ENCODE measurements around the gene GRK1. TPM values are rescaled to one million over a fixed set of nuclear protein-coding genes. Genes with fewer than 3 reads are reported as not detected.

GRK1 gene
- total and polyA plus RNA-seq, 2 of the 8 experiments (the other 6 are each of a cell fraction or from before 2014, with no cell fraction given): 0.12 TPM; not detected in 1

- H3K18ac ChIP-seq (ENCODE audit: extremely low read depth, low read length): no peak overlapping the region
- peaks cover 0 to 5% of the 10 kb centered on the region in 2 experiments; a peak in 1 of 4 replicates for H3K79me2 ChIP-seq (ENCODE audit: control insufficient read depth in 1 of 2, insufficient read depth in 2 of 2, low read length in 2 of 2)
- H3K4me2 ChIP-seq (ENCODE audit: insufficient read depth in 1 of 2, low read depth in 2 of 2, low read length in 2 of 2): no peak overlapping the region
- no peak overlapping the region for H3K4ac ChIP-seq (replicated peaks; ENCODE audit: insufficient read length, low read depth, low read length)
- TF ChIP-seq POU5F1 (IDR thresholded peaks at IDR 0.05; ENCODE audit: low read depth, low read length) (no peak), BCL11A (IDR thresholded peaks at IDR 0.05; ENCODE audit: low read depth in 2 of 2, low read length in 2 of 2) (no peak), CREB1 (IDR thresholded peaks at IDR 0.05) (no peak), CHD2 (IDR thresholded peaks at IDR 0.05; ENCODE audit: low read length) (no peak), GTF2F1 (IDR thresholded peaks at IDR 0.05; ENCODE audit: borderline replicate concordance, low read depth, low read length) (no peak), SIN3A (conservative IDR thresholded peaks at IDR 0.05 in 1 of 2, IDR thresholded peaks at IDR 0.05 in 1 of 2; ENCODE audit: low read depth in 1 of 2, low read length in 2 of 2) (no peak), POLR2AphosphoS5 (IDR thresholded peaks at IDR 0.05; ENCODE audit: low read depth, low read length) (no peak), ZNF274 (IDR thresholded peaks at IDR 0.05; ENCODE audit: borderline replicate concordance, extremely low read depth, low read length) (no peak), RXRA (IDR thresholded peaks at IDR 0.05; ENCODE audit: insufficient read depth, low read depth, low read length) (no peak), FOSL1 (IDR thresholded peaks at IDR 0.05; ENCODE audit: insufficient read depth, low read depth, low read length) (no peak), RAD21 (IDR thresholded peaks at IDR 0.05 in 1 of 2, conservative IDR thresholded peaks at IDR 0.05 in 1 of 2; ENCODE audit: low read depth in 2 of 2, low read length in 2 of 2) (no peak)
- no peak overlapping the region for H2AK5ac ChIP-seq (ENCODE audit: low read depth, low read length)
- FAIRE-seq (no peak), DNase-seq (ENCODE audit: low read depth in 1 of 2, low spot score in 2 of 2) (no peak)
- no peak overlapping the region for H2BK120ac ChIP-seq (replicated peaks; ENCODE audit: low read depth, low read length)
- H2BK15ac ChIP-seq (ENCODE audit: low read length): no peak overlapping the region
- no peak overlapping the region for H3K23ac ChIP-seq (ENCODE audit: insufficient read length)
- no peak overlapping the region for H2AFZ ChIP-seq (ENCODE audit: low read length)
- H3K14ac ChIP-seq (ENCODE audit: insufficient read length): no peak overlapping the region
- POLR2A ChIA-PET (ENCODE audit: partially characterized antibody): no interaction called here
- H4K8ac ChIP-seq (ENCODE audit: extremely low read depth, insufficient read depth, low read length): no peak overlapping the region
- H3K79me1 ChIP-seq (ENCODE audit: low read depth, low read length): peaks cover 6% of the 10 kb centered on the region
- peaks cover 0 to 3% (median 0%) of the 10 kb centered on the region in 4 experiments; a peak in 1 of 7 replicates for H3K27me3 ChIP-seq (replicated peaks in 1 of 4; ENCODE audit: control insufficient read depth in 3 of 4, extremely low read depth in 1 of 4, insufficient read depth in 3 of 4, low read length in 3 of 4)
- no peak overlapping the region for H3K27ac ChIP-seq (ENCODE audit: low read depth, low read length)
- H4K5ac ChIP-seq (ENCODE audit: insufficient read length, low read depth, low read length): no peak overlapping the region
- H4K91ac ChIP-seq (replicated peaks; ENCODE audit: insufficient read length, low read length): no peak overlapping the region
- peaks cover 9% of the 10 kb centered on the region; the same call in 1 of the 2 replicates for H3K23me2 ChIP-seq (ENCODE audit: low read depth, low read length)
- H3K9ac ChIP-seq (replicated peaks in 1 of 4; ENCODE audit: extremely low read depth in 1 of 4, low read depth in 3 of 4, low read length in 3 of 4): no peak overlapping the region
- peaks cover 0 to 8% of the 10 kb centered on the region in 2 experiments for H4K20me1 ChIP-seq (replicated peaks in 1 of 2; ENCODE audit: control insufficient read depth in 1 of 2, insufficient read depth in 2 of 2, low read length in 2 of 2)
- CTCF ChIA-PET (ENCODE audit: partially characterized antibody): no interaction called here
- no peaks in the 10 kb centered on the region for H3K9me3 ChIP-seq (ENCODE audit: insufficient read depth in 2 of 2, low read depth in 1 of 2, low read length in 1 of 2)
- no peak overlapping the region for H2BK20ac ChIP-seq (ENCODE audit: low read length)
- no peaks in the 10 kb centered on the region; a peak in 1 of 7 replicates for H3K4me1 ChIP-seq (replicated peaks in 1 of 4; ENCODE audit: control insufficient read depth in 3 of 4, insufficient read depth in 4 of 4, low read length in 3 of 4)
- no peak overlapping the region for H2BK5ac ChIP-seq (ENCODE audit: low read depth, low read length)
- no peak overlapping the region for H3K4me3 ChIP-seq (ENCODE audit: extremely low read depth in 1 of 4, insufficient read depth in 2 of 4, low read depth in 3 of 4, low read length in 4 of 4)
- no peaks in the 10 kb centered on the region; a peak in 1 of 8 replicates for H3K36me3 ChIP-seq (ENCODE audit: control insufficient read depth in 2 of 4, insufficient read depth in 4 of 4, low read length in 3 of 4)
- no peak overlapping the region for H3K56ac ChIP-seq (replicated peaks; ENCODE audit: insufficient read length, low read depth, low read length)
- 89% methylated on average over 4 of the region's 4 CpGs; no CpG with 5 or more reads in 1 of the 2 experiments for WGBS, 2 experiments (ENCODE audit: extremely low coverage in 1 of 2, insufficient coverage in 1 of 2, insufficient read length in 1 of 2, insufficient replicate concordance in 2 of 2, low coverage in 1 of 2, low lambda C conversion rate in 2 of 2, missing lambda C conversion rate in 1 of 2)
- H2BK12ac ChIP-seq (ENCODE audit: low read depth, low read length): no peak overlapping the region
Measured at GRCh38 chr13:113771709-113772331, 104.8 kb downstream of the GRK1 start.
